HEK293 (cell line): ENCODE measurements around the gene KCNAB2.

ENCODE experiments used
- KLF1 ChIP-seq: fragments of 450-650 bp; formaldehyde crosslinking; IDR thresholded peaks from 2 replicates; pipeline ENCODE4 v1.5.1; 2016; ENCODE audit warnings: missing biosample characterization, missing genetic modification characterization
- ZNF121 ChIP-seq: fragments of 450-650 bp; formaldehyde crosslinking; IDR thresholded peaks from 2 replicates; pipeline ENCODE4 v1.5.1; 2016; ENCODE audit warnings: missing biosample characterization, missing genetic modification characterization
- ZNF174 ChIP-seq: fragments of 450-650 bp; formaldehyde crosslinking; IDR thresholded peaks from 2 replicates; pipeline ENCODE4 v1.5.0; 2017; ENCODE audit warnings: missing biosample characterization, mild to moderate bottlenecking, missing genetic modification characterization
- ZNF274 ChIP-seq, 2 experiments: fragments of 200-500 bp in 1 of 2; fragments of 450-650 bp in 1 of 2; sonication (Bioruptor generic) in 1 of 2; formaldehyde crosslinking in 1 of 2; IDR thresholded peaks; 2 replicates each; pipeline versions ENCODE4 v1.5.1 to v1.6.1; 2014 to 2016; ENCODE audit warnings: borderline replicate concordance in 1 of 2, inconsistent platforms in 1 of 2, low read length in 1 of 2, missing biosample characterization in 1 of 2, missing genetic modification characterization in 1 of 2
- ZNF416 ChIP-seq: fragments of 450-650 bp; formaldehyde crosslinking; IDR thresholded peaks from 2 replicates; pipeline ENCODE4 v1.5.1; 2016; ENCODE audit warnings: missing biosample characterization, missing genetic modification characterization
- TF ChIP-seq, protein P1 (sequence below): fragments of 450-650 bp; formaldehyde crosslinking; IDR thresholded peaks from 2 replicates; pipeline ENCODE4 v1.5.1; 2016; ENCODE audit warnings: missing biosample characterization, missing genetic modification characterization
- TF ChIP-seq, protein P2 (sequence below): fragments of 450-650 bp; formaldehyde crosslinking; IDR thresholded peaks from 2 replicates; pipeline ENCODE4 v1.5.1; 2016; ENCODE audit warnings: missing biosample characterization, missing genetic modification characterization
- TF ChIP-seq, protein P3 (sequence below): fragments of 450-650 bp; formaldehyde crosslinking; IDR thresholded peaks from 2 replicates; pipeline ENCODE4 v1.5.1; 2016; ENCODE audit warnings: missing biosample characterization, missing genetic modification characterization

DNA sequence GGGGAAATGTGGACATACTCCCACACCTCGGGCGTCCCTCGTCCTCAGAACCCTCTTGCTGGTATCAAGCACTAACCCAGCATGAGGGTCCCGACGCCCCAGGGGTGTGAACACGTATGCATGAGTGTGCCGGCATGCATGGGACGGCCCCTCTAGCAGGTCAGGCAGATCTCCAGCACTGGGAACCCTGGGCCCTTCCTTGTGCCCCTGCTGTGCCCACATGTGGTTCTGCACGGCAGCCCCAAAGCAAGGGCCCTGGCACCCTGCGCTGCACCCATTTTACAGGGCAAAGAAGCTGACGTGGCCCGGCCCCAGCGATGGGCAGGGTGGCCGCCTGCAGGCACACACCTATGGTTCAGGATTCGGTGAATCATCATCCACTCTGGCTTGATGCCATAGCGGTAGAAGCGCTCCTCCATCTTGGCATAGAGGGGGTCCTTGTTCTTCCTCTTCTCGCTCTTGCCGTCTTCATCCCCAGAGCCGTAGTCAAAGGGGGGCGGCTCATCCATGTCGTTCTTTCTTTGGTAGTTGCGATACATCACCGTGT, 100.2 kb downstream of the KCNAB2 start:
- TF ChIP-seq ZNF416 (tag by site-specific recombination) (no peak), ZNF121 (tag by site-specific recombination) (no peak), KLF1 (tag by site-specific recombination) (no peak), ZNF274 (IDR thresholded peaks at IDR 0.05; ENCODE audit: low read length) (no peak), ZNF274 (tag by site-specific recombination; IDR thresholded peaks at IDR 0.05; ENCODE audit: borderline replicate concordance) (no peak), ZNF174 (tag by site-specific recombination) (no peak)
- TF ChIP-seq, protein P1, sequence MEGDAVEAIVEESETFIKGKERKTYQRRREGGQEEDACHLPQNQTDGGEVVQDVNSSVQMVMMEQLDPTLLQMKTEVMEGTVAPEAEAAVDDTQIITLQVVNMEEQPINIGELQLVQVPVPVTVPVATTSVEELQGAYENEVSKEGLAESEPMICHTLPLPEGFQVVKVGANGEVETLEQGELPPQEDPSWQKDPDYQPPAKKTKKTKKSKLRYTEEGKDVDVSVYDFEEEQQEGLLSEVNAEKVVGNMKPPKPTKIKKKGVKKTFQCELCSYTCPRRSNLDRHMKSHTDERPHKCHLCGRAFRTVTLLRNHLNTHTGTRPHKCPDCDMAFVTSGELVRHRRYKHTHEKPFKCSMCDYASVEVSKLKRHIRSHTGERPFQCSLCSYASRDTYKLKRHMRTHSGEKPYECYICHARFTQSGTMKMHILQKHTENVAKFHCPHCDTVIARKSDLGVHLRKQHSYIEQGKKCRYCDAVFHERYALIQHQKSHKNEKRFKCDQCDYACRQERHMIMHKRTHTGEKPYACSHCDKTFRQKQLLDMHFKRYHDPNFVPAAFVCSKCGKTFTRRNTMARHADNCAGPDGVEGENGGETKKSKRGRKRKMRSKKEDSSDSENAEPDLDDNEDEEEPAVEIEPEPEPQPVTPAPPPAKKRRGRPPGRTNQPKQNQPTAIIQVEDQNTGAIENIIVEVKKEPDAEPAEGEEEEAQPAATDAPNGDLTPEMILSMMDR (tag by site-specific recombination), result no peak
- TF ChIP-seq, protein P2, sequence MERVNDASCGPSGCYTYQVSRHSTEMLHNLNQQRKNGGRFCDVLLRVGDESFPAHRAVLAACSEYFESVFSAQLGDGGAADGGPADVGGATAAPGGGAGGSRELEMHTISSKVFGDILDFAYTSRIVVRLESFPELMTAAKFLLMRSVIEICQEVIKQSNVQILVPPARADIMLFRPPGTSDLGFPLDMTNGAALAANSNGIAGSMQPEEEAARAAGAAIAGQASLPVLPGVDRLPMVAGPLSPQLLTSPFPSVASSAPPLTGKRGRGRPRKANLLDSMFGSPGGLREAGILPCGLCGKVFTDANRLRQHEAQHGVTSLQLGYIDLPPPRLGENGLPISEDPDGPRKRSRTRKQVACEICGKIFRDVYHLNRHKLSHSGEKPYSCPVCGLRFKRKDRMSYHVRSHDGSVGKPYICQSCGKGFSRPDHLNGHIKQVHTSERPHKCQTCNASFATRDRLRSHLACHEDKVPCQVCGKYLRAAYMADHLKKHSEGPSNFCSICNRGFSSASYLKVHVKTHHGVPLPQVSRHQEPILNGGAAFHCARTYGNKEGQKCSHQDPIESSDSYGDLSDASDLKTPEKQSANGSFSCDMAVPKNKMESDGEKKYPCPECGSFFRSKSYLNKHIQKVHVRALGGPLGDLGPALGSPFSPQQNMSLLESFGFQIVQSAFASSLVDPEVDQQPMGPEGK (tag by site-specific recombination), result no peak
- TF ChIP-seq, protein P3, sequence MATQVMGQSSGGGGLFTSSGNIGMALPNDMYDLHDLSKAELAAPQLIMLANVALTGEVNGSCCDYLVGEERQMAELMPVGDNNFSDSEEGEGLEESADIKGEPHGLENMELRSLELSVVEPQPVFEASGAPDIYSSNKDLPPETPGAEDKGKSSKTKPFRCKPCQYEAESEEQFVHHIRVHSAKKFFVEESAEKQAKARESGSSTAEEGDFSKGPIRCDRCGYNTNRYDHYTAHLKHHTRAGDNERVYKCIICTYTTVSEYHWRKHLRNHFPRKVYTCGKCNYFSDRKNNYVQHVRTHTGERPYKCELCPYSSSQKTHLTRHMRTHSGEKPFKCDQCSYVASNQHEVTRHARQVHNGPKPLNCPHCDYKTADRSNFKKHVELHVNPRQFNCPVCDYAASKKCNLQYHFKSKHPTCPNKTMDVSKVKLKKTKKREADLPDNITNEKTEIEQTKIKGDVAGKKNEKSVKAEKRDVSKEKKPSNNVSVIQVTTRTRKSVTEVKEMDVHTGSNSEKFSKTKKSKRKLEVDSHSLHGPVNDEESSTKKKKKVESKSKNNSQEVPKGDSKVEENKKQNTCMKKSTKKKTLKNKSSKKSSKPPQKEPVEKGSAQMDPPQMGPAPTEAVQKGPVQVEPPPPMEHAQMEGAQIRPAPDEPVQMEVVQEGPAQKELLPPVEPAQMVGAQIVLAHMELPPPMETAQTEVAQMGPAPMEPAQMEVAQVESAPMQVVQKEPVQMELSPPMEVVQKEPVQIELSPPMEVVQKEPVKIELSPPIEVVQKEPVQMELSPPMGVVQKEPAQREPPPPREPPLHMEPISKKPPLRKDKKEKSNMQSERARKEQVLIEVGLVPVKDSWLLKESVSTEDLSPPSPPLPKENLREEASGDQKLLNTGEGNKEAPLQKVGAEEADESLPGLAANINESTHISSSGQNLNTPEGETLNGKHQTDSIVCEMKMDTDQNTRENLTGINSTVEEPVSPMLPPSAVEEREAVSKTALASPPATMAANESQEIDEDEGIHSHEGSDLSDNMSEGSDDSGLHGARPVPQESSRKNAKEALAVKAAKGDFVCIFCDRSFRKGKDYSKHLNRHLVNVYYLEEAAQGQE (tag by site-specific recombination), result no peak
